GM21367 (cell line): ENCODE measurements around the gene MCF2L.

ENCODE experiments used
- ATAC-seq: cut with Tn5 transposase; IDR thresholded peaks from one replicate; pipeline ENCODE4 v1.9.1; 2021; ENCODE audit not compliant: unreplicated experiment

The MCF2L gene

GRCh38 chr13:112978561-112979405 is 9.8 kb downstream of the MCF2L start:
- ATAC-seq: no peak

DNA sequence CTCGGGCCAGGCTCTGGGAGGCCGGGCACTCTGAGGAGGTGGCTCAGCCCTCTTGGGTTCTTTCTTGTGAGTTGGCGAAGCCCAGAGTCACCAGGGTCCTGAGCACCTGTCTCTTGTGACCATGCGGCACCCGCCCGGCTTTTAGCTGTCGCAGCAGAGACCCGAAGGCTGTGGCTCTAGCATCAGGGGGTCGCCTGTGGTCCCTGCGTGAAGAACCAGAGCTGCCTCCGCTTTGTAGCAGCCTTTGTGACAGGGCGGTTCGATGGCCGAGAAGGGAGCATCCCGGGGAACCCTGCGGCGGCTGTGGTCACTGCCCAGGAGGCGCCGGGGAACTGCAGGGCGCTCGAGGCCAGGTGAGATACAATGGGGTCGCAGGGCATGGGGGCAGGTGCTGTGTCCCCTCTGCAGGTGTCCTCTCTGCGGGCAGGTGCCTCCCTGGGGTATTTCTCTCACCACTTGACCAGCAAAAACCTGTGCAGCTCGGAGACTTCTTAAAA is 10.4 kb downstream of the MCF2L start:
- ATAC-seq: no peak

GRCh38 chr13:112980434-112980833 is 11.4 kb downstream of the MCF2L start:
- no peak for ATAC-seq

DNA sequence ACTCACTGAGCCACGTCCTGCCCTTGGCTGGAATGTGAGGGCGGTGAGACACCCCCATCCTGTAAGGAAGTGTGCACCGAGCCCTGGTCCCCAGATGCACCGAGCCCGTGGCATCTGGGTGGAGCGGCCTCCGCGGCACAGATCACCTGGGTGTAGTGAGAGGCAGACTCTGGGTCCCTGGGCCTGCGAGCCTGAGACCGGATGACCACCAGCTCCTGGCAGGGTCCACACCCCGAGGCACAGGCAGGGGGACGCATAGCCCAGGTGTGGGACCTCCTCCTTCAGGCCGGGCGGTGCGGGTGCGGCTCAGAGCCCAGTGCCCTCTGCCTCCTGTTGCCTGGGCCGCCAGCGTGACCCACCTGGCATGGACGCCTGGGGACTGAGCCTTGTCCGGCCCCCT is 12.4 kb downstream of the MCF2L start:
- ATAC-seq: no peak

DNA sequence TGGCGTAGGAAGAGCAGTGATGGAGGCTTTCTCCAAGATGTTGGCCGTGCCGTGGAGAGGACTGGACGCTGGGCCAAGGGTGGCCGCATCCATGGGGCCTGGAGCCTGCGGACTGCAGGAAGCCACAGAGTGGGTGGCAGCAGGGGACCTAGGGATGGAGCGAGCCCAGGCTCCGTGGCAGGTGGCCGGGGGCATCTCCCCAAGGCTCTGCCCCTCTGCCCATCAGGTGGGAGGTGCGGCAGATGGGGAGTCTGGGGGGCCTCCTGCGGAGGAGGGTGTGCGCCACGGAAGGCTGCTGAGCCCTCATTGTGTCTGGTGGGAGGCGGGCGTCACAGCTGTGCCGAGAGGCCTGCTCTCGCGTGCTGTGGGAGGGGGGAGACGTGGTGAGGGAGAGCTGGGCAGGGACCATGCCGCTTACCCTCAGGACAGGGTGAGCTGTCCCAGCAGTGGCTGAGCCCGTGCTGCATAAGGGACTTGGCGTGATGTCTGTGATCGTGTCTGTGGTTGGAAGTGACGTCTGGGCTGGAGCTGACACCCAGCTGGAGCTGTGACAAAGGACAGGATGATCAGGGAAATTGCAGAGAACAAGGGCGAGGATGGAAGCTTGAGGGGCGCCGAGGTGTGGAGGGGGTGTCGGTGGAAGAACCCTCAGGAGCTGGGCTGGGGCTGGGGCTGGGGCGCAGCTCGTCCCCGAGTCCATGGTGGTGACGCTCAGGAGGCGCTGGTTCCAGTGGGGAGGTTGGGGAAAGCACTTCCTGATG is 13.4 kb downstream of the MCF2L start:
- ATAC-seq: no peak

DNA sequence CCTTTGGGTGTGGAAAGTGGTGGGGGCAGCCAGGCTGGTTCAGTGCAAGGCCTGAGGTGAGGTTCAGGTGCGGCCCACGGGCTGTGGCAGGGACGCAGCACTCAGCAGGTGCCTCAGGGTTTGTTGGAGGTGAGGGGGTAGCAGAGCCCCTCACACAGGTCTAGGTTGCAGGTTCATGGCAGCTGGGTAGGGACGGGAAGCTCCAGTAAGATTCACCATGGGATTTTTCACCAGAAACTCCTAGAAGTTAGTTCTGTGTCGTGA is 14.0 kb downstream of the MCF2L start:
- no peak for ATAC-seq

DNA sequence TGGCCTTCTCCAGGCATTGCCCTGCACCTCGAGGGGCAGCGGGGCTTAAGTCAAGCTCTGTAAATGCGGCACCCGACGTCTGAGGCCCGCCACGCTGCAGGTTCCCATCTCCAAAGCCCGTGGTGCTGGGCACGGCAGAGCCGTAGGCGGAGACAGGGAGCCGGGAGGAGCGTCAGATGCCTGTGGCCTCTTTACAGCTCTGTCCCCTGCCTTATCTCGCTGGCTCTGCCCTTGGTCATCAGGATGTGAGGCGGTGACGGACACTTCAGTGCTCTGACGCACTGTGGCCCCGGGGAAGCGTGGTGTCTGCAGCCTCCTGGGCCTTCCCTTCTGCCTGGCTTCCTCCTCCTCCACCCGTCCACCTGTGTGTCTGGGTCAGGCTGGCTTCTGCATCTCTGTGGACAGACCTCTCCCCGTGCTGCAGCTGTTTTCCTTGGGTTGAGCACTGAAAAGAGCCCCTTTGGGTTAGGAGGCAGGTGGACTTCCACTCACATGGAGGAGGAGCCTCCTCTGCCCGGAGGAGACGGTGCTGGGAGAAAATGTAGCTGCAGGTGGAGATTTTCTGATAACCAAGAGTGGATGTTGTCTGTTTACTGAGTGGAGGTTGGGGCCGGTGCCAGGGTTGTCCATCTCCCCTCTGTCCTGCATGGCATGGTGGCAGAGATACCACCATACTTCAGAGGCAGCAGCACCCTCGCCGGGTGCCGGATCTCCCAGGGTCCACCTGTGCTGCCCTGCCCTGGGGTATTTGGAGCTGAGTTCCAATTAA is 14.6 kb downstream of the MCF2L start:
- ATAC-seq: no peak

DNA sequence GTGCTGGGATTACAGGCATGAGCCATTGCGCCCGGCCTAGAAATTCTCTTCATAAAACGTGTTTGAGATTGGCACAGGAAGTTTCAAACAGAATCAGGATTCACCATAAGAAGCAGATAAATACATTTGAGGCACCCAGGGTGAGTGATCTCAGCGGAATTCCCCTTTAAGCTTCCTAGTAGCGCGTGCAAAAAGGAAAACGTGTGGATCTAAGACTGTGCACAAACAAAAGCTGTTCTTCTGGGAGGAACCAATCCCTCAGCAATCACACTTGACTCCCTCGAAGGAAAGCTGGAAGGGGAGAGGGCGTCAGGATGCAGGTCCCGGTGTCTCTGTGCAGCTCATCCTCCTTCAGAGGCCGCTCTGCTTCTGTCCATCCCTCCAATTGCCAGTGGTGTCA is 15.5 kb downstream of the MCF2L start:
- ATAC-seq: no peak

- ATAC-seq: no peak
These were observed 16.2 kb downstream of the MCF2L start for GRCh38 chr13:112984954-112985802.

DNA sequence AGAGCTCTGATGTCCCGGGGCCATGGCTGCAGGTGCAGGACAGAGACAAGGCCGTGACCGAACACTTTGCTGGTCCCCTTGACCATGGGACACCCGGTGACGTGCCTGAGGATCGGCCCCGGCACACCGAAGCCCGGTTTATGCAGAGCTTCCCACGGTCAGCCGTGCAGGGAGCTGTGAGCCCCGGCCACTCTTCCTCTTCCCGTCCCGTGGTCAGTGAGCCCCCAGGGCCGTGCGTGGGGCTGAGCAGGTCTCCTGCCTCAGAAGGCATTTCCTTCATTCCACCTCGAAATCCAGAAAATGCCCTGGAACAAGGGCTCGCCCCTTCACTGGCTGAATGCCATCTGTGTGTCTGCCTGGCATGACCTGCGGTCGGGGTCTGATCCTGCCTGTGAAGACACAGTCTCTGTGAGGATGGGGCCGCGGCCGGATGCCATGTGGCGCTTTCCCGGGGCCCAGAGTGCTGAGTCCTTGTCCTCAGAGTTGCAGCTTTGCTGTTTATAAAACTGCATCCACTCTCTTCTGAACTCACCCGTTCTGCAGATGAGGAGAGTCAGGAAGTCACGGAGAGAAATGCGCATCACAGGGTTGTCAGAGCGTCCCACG is 16.9 kb downstream of the MCF2L start:
- no peak for ATAC-seq

- no peak for ATAC-seq
These were observed 17.5 kb downstream of the MCF2L start for GRCh38 chr13:112986470-112986869.

DNA sequence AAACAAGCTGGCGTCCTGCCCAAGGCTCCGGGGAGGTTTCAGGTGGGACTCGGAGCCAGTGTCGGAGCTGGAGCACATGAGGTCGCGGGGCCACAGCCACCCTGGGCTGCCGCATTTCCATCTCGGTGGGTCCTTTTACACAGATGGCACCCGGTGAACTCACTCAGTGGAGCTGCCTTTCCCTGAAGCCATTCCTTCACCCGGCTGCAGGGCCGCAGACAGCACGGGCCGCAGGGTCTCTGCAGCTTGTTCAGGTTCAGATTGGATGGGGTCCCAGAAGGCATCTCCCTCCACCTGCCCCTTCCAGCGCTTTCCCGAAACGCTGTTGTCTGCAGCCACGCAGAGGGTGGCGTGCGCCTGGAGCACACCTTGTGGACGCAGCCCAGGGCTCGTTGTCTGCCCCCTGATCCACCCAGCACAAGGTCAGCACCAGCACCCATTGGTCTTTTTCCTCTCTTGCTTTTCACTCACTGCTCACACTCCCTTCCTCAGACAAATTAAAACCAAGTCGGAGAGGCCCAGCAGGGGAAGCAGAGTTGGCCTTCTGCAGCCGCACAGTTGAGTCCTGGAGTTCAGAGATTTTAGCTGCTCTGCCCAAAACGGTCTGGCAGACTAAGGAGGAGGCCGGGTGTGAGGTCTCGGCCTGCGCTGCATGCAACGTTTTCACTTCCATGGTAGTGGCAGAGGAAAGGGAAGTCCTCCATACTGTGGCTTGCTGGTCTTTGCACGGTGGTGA is 18.1 kb downstream of the MCF2L start:
- ATAC-seq: no peak

- no peak for ATAC-seq
These were observed 18.6 kb downstream of the MCF2L start for GRCh38 chr13:112987682-112988024.

DNA sequence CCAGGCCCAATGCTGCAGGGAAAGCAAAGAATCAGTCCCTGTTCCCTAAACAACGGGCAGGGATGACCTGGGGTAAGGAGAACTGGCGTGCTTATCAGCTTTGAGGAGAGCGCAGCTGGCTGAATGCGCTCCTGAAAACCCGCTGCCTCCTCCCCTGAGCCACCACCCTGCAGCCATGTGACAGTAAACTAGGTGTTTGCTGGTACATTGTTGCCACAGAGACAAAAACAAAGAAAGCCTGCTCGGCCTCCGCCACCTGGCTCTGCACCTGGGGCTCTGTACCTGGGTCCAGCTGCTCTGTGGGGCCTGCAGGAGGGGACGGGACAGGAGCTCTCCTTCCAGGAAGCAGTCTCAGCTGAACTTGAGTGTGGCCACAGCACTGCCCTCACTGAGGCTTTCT is 21.8 kb downstream of the MCF2L start:
- no peak for ATAC-seq

GRCh38 chr13:112991609-112992008 is 22.6 kb downstream of the MCF2L start:
- ATAC-seq: no peak

GRCh38 chr13:112992931-112993680 is 24.1 kb downstream of the MCF2L start:
- ATAC-seq: no peak

DNA sequence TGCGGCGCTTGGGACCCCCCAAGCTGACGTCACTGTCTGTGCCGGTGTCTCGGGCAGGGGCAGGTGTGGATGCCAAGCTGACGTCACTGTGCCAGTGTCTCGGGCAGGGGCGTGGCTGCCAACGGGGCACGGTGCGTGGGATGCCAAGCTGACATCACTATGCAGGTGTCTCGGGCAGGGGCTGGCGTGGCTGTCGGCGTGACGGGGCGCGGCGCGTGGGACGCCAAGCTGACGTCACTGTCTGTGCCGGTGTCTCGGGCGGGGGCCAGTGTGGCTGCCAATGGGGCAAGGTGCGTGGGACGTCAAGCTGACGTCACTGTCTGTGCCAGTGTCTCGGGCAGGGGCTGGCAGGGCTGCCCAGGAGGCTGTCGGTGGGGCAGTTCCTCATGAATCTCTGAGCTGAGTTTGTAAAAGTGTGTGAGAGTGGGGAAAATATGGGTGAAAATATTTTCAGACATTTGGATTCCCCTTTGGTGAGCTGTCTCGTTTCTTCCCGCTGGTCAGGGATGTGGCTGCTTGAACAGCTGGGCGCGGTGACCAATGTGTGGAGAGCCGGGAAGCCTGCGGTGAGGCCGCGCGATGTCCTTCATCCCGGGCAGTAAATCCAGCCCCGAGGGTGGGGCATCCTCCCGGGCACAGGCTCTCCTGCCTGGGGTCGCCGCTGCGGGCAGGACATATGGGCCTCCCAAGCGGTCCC is 25.2 kb downstream of the MCF2L start:
- ATAC-seq: no peak

- no peak for ATAC-seq
These were observed 25.9 kb downstream of the MCF2L start for GRCh38 chr13:112994781-112995355.
